Neural progenitor cell (in vitro differentiated cells): ENCODE measurements around the gene SPINT1.

Source experiments
- CTCF ChIP-seq: fragments of 200-600 bp; sonication (generic); IDR thresholded peaks from 2 replicates; pipeline ENCODE4 v1.5.1; 2017; ENCODE audit warnings: antibody characterized with exemption, mild to moderate bottlenecking
- EZH2 ChIP-seq: fragments of 200-600 bp; sonication (generic); IDR thresholded peaks from 2 replicates; pipeline ENCODE4 v1.6.1; 2017; ENCODE audit warnings: antibody characterized with exemption, mild to moderate bottlenecking, moderate library complexity
- EZH2phosphoT487 ChIP-seq: fragments of 200-600 bp; sonication (generic); IDR thresholded peaks from 2 replicates; pipeline ENCODE4 v1.6.1; 2017; ENCODE audit warnings: antibody characterized with exemption

GRCh38 chr15:40859206-40859851 lies 15.5 kb downstream of the SPINT1 start:
- peak; percentile 90 for TF ChIP-seq CTCF
- no peak for TF ChIP-seq EZH2phosphoT487
- TF ChIP-seq EZH2 = no peak
